ENCODE results near the gene NAALAD2. TPM values are rescaled to one million over a fixed set of nuclear protein-coding genes. Genes with fewer than 3 reads are reported as not detected.

The NAALAD2 gene
- total and polyA plus RNA-seq, 2 experiments from 2014 or later: 15.6 to 29.8 TPM

GRCh38 chr11:90100431-90100830 lies 34.0 kb upstream of the NAALAD2 start:
- Histone ChIP-seq H3K4me2 (no peak overlapping the region), H3K27ac (no peak overlapping the region), H3K9me3 (ENCODE audit: low read depth) (no peaks in the 10 kb centered on the region), H3K9me2 (replicated peaks; ENCODE audit: insufficient read depth) (no peaks in the 10 kb centered on the region), H3K79me2 (no peaks in the 10 kb centered on the region), H3K27me3 (no peaks in the 10 kb centered on the region), H4K20me1 (ENCODE audit: insufficient read depth, poor library complexity, severe bottlenecking) (no peaks in the 10 kb centered on the region), H3K4me3 (no peak overlapping the region), H3K4me1 (ENCODE audit: insufficient read depth) (no peaks in the 10 kb centered on the region), H2AFZ (no peak overlapping the region), H3K36me3 (replicated peaks; ENCODE audit: insufficient read depth, low read depth) (no peaks in the 10 kb centered on the region)
- TF ChIP-seq EZH2 (IDR thresholded peaks at IDR 0.05; ENCODE audit: borderline replicate concordance) (no peak), EZH2phosphoT487 (IDR thresholded peaks at IDR 0.05; ENCODE audit: low read depth, severe bottlenecking, unreplicated experiment) (no peak), CTCF (IDR thresholded peaks at IDR 0.05; ENCODE audit: poor library complexity) (no peak)
- DNase-seq (ENCODE audit: low spot score): no peak
- 94% methylated on average over 3 of the region's 3 CpGs for WGBS (ENCODE audit: low lambda C conversion rate, missing lambda C conversion rate)

- Histone ChIP-seq H3K36me3 (replicated peaks; ENCODE audit: insufficient read depth, low read depth) (no peaks in the 10 kb centered on the region), H3K9me2 (replicated peaks; ENCODE audit: insufficient read depth) (no peaks in the 10 kb centered on the region), H3K9me3 (ENCODE audit: low read depth) (no peaks in the 10 kb centered on the region), H4K20me1 (ENCODE audit: insufficient read depth, poor library complexity, severe bottlenecking) (no peaks in the 10 kb centered on the region), H3K4me1 (ENCODE audit: insufficient read depth) (no peaks in the 10 kb centered on the region), H3K27me3 (no peaks in the 10 kb centered on the region), H3K79me2 (no peaks in the 10 kb centered on the region), H2AFZ (no peak overlapping the region), H3K4me2 (no peak overlapping the region), H3K4me3 (no peak overlapping the region), H3K27ac (no peak overlapping the region)
- WGBS (ENCODE audit: low lambda C conversion rate, missing lambda C conversion rate): 13% methylated on average over 2 of the region's 2 CpGs
- no peak for DNase-seq (ENCODE audit: low spot score)
- TF ChIP-seq EZH2 (IDR thresholded peaks at IDR 0.05; ENCODE audit: borderline replicate concordance) (no peak), CTCF (IDR thresholded peaks at IDR 0.05; ENCODE audit: poor library complexity) (peak; percentile 59), EZH2phosphoT487 (IDR thresholded peaks at IDR 0.05; ENCODE audit: low read depth, severe bottlenecking, unreplicated experiment) (no peak)
Observed at GRCh38 chr11:90113541-90113940, 20.9 kb upstream of the NAALAD2 start.

- H3K79me2 ChIP-seq: no peaks in the 10 kb centered on the region
- TF ChIP-seq CTCF (IDR thresholded peaks at IDR 0.05; ENCODE audit: poor library complexity): no peak
- no peak for TF ChIP-seq EZH2 (IDR thresholded peaks at IDR 0.05; ENCODE audit: borderline replicate concordance)
- no peak for TF ChIP-seq EZH2phosphoT487 (IDR thresholded peaks at IDR 0.05; ENCODE audit: low read depth, severe bottlenecking, unreplicated experiment)
- H4K20me1 ChIP-seq (ENCODE audit: insufficient read depth, poor library complexity, severe bottlenecking): no peaks in the 10 kb centered on the region
- no peak overlapping the region for H3K27ac ChIP-seq
- no peaks in the 10 kb centered on the region for H3K9me2 ChIP-seq (replicated peaks; ENCODE audit: insufficient read depth)
- H3K4me2 ChIP-seq: no peak overlapping the region
- 86% methylated on average over 4 of the region's 4 CpGs for WGBS (ENCODE audit: low lambda C conversion rate, missing lambda C conversion rate)
- DNase-seq (ENCODE audit: low spot score): no peak
- no peak overlapping the region for H2AFZ ChIP-seq
- no peaks in the 10 kb centered on the region for H3K36me3 ChIP-seq (replicated peaks; ENCODE audit: insufficient read depth, low read depth)
- no peak overlapping the region for H3K4me3 ChIP-seq
- H3K9me3 ChIP-seq (ENCODE audit: low read depth): no peaks in the 10 kb centered on the region
- H3K27me3 ChIP-seq: no peaks in the 10 kb centered on the region
- H3K4me1 ChIP-seq (ENCODE audit: insufficient read depth): peaks cover 2% of the 10 kb centered on the region
Observed at GRCh38 chr11:90120191-90120590, 14.3 kb upstream of the NAALAD2 start.

- Histone ChIP-seq H3K9me2 (replicated peaks; ENCODE audit: insufficient read depth) (no peaks in the 10 kb centered on the region), H3K4me2 (no peak overlapping the region), H3K27me3 (no peaks in the 10 kb centered on the region), H3K27ac (no peak overlapping the region), H3K4me3 (no peak overlapping the region), H4K20me1 (ENCODE audit: insufficient read depth, poor library complexity, severe bottlenecking) (no peaks in the 10 kb centered on the region), H3K4me1 (ENCODE audit: insufficient read depth) (peaks cover 2% of the 10 kb centered on the region), H3K79me2 (no peaks in the 10 kb centered on the region), H3K36me3 (replicated peaks; ENCODE audit: insufficient read depth, low read depth) (no peaks in the 10 kb centered on the region), H3K9me3 (ENCODE audit: low read depth) (no peaks in the 10 kb centered on the region), H2AFZ (no peak overlapping the region)
- 43% methylated on average over 1 of the region's 1 CpG for WGBS (ENCODE audit: low lambda C conversion rate, missing lambda C conversion rate)
- TF ChIP-seq CTCF (IDR thresholded peaks at IDR 0.05; ENCODE audit: poor library complexity): no peak
- no peak for TF ChIP-seq EZH2 (IDR thresholded peaks at IDR 0.05; ENCODE audit: borderline replicate concordance)
- TF ChIP-seq EZH2phosphoT487 (IDR thresholded peaks at IDR 0.05; ENCODE audit: low read depth, severe bottlenecking, unreplicated experiment): no peak
- no peak for DNase-seq (ENCODE audit: low spot score)
Observed at GRCh38 chr11:90124371-90124770, 10.1 kb upstream of the NAALAD2 start.
